Left renal pelvis (tissue), 4 donors: Measurements from ENCODE around the gene PDIA4. TPM values are rescaled to one million over a fixed set of nuclear protein-coding genes. Genes with fewer than 3 reads are reported as not detected.

Experiments
- DNase-seq, 4 donors: peaks; one replicate each; pipeline ENCODE4 v3.0.0-alpha.2; 2013; ENCODE audit warnings: low read depth in 4 of 4, low spot score in 3 of 4
- polyA plus RNA-seq, 4 donors: library from polyadenylated mRNA; unstranded; fragments of 120-200 nt; gene quantifications; one replicate each; pipeline ENCODE4 v1.2.1, GENCODE V29; 2013; ENCODE audit not compliant: insufficient read length in 4 of 4

The PDIA4 gene
- polyA plus RNA-seq, 4 donors: 136 to 199 (median 184) TPM

GRCh38 chr7:148978091-148978490 is 50.2 kb downstream of the PDIA4 start:
- no peak for DNase-seq

GRCh38 chr7:148975896-148976295 is 52.4 kb downstream of the PDIA4 start:
- DNase-seq: no peak

GRCh38 chr7:148973256-148973655 is 55.0 kb downstream of the PDIA4 start:
- DNase-seq: no peak

GRCh38 chr7:148972375-148972774 is 55.9 kb downstream of the PDIA4 start:
- DNase-seq: no peak

GRCh38 chr7:148967602-148968001 is 60.7 kb downstream of the PDIA4 start:
- no peak for DNase-seq

- DNase-seq: no peak
These were observed 61.3 kb downstream of the PDIA4 start for GRCh38 chr7:148967032-148967372.

GRCh38 chr7:148964483-148965267 is 63.6 kb downstream of the PDIA4 start:
- no peak for DNase-seq

- no peak for DNase-seq
These were observed 64.5 kb downstream of the PDIA4 start for GRCh38 chr7:148963583-148964482.

- DNase-seq: peak in 1 of 4 donors; percentile 70
These were observed 65.3 kb downstream of the PDIA4 start for GRCh38 chr7:148962823-148963582.

- DNase-seq: no peak
These were observed 65.9 kb downstream of the PDIA4 start for GRCh38 chr7:148962440-148962822.

GRCh38 chr7:148959726-148960125 is 68.6 kb downstream of the PDIA4 start:
- no peak for DNase-seq

GRCh38 chr7:148958061-148958460 is 70.2 kb downstream of the PDIA4 start:
- no peak for DNase-seq

- no peak for DNase-seq
These were observed 73.5 kb downstream of the PDIA4 start for GRCh38 chr7:148954766-148955165.

GRCh38 chr7:148953676-148954075 is 74.6 kb downstream of the PDIA4 start:
- DNase-seq: no peak

Other genes with a start within 250 kb of the PDIA4 start
- gene EZH2, start 144.2 kb downstream of the PDIA4 start, polyA plus RNA-seq: 10 to 100 TPM; 31.4 to 48.5 (median 40.6) TPM
- gene ZNF786, start 62.2 kb upstream of the PDIA4 start, polyA plus RNA-seq: 10 to 100 TPM in 2 of 4 donors, 1 to 10 TPM in 2; 7.3 to 11.1 (median 9.9) TPM
- 1 to 10 TPM; 6.2 to 7.6 (median 7.0) TPM for gene ZNF425, start 97.8 kb upstream of the PDIA4 start, polyA plus RNA-seq
- gene ZNF398, start 118.9 kb upstream of the PDIA4 start, polyA plus RNA-seq: 10 to 100 TPM; 13.1 to 15.4 (median 14.4) TPM
- gene ZNF282, start 167.0 kb upstream of the PDIA4 start, polyA plus RNA-seq: 10 to 100 TPM; 24.2 to 31.5 (median 26.6) TPM
- 10 to 100 TPM; 15.5 to 21.2 (median 18.0) TPM for gene ZNF212, start 211.1 kb upstream of the PDIA4 start, polyA plus RNA-seq
- gene ZNF783, start 233.7 kb upstream of the PDIA4 start, polyA plus RNA-seq: 10 to 100 TPM; 11.3 to 18.5 (median 14.4) TPM